ENCODE data around the gene SH3RF3.

The SH3RF3 gene

DNA sequence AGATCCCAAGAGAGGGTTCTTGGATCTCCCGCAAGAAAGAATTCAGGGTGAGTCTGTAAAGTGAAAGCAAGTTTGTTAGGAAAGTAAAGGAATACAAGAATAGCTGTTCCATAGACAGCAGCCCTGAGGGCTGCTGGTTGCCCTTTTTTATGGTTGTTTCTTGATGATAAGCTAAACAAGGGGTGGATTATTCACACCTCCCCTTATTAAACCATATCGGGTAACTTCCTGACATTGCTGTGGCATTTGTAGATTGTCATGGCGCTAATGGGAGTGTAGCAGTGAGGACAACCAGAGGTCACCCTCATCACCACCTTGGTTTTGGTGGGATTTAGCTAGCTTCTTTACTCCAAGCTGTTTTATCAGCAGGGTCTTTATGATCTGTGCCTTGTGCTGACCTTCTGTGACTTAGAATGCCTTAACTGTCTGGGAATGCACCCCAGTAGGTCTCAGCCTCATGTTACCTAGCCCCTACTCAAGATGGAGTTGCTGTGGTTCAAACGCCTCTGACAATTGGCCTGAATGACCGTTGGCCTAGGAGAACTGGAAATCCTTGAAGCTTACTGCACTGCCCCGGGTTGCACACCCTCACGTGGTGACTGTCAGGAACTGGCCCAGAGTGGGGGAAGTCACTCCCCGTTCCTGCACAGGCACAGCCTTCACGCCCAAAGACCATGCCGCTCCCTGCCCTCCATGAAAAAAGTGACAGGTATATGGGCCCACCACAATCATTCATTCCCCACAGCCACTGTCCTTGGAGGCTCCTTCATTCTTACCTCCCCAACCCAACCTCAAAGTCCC, 347.8 kb downstream of the SH3RF3 start:
- no peak for DNase-seq (ENCODE audit: low spot score)

DNA sequence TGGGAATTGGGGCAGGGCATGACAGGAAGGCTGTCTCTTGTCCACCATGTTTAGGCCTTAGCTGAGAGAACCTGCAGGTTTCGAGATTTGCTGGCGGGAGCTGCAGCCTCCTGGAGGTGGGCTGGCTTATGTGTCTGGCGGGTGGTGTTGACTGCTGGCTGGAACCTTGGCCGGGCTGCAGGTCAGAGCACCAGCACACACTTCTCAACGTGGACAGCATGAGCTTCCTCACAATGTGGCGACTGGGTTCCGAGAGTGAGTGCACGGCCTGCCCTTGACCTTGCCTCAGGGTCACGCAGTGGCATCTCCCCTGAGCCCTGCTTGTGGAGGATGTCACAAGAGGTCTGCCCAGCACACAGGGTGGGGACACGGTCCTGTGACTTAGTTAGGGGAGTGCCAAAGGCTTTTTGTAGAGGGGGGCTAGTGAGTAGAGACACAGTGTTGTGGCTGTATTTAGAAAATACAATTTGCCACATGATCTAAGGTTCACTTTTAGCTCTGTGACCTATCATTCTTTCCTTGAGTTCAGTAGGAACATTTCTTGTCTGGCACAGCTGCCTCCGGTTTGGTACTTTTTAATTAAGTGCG, 350.0 kb downstream of the SH3RF3 start:
- no peak for DNase-seq (ENCODE audit: low spot score)

DNA sequence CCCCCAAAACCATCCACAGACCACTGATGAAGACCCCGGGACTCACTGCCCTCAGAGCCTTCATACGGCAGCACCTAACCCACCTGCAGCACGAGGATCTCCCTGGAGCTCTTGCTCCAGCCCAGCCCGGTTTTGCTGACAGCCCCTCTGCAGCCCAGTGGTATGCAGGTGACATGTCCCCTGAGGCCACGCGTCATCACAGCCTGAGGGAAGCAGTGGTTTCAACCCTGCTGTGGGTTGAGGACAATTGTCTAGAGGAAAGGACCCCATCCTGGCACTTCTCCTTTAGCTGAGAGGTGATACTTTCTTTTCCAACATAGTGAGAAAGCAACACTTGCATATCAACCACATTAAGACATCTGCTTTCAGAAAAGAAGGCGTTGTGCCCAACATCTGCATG, 350.8 kb downstream of the SH3RF3 start:
- DNase-seq (ENCODE audit: low spot score), result no peak

DNA sequence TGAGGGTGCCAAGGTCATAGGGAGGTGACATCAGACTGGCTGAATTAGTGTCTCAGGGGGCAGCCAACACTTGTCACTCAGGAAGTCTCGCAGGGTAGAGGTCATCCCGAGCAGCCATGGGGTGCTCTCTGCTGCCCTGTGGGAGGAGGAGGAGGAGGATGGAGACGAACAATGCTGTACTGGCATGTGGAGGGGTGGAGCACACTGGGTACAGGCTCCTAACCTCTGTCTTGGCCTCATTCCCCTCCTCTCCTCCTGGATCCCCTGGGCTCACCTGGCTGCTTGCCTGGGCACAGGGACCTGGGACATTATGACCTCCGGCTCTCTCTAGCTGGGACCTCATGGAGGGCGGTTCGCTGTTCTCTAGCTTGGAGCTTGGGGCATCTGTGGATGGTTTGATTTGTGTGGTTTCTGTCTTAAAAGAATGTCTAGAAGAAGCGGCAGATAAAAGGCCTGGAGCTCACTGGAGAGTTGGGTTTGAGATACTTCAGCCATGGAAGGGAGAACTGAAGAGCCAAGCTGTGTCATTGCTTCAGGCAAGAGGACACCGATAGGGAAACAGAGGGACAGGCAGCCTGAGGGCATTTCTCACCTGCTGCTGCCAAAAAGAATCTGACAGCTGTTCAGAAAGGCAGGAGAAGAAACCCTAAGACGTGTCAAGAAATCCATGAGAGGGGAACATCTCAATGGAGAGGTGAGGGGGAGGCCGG, 351.6 kb downstream of the SH3RF3 start:
- no peak for DNase-seq (ENCODE audit: low spot score)

DNA sequence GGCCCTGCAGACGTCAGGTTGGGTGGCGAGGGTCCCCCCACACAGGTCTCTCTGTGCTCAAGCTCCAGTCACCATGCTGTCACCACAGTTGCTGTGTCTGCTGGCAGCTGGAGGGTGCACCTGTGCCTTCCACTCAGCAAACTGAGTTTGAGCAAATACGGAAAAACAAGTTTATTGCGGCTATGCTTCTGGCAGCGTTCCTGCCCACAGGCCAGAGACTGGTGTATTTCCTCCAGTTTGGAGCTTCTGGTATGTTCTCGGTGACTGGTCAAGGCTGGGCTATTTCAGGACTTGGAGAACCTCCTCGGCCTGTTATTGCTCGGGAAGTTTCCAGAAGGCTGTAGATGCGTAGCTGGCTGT, 352.2 kb downstream of the SH3RF3 start:
- no peak for DNase-seq (ENCODE audit: low spot score)

DNA sequence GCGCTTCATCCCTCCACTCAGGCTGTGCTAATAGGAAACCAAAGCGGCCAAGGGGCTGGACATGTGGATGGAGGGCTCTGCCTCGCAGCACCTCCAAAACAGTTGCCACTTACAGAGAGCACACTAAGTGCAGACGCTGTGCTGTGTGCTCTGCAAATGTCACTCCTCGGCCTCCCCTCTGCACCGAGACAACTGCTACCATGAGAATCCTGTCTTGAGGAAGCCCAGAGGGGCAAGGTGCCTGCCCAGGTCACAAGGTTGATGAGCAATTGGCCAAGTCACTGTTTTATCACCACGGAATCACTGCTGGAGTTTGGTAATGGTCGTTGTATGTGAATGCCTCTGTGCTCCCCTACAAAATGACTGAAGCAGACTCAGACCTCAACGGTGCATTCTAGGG, 352.6 kb downstream of the SH3RF3 start:
- DNase-seq (ENCODE audit: low spot score), result no peak

DNA sequence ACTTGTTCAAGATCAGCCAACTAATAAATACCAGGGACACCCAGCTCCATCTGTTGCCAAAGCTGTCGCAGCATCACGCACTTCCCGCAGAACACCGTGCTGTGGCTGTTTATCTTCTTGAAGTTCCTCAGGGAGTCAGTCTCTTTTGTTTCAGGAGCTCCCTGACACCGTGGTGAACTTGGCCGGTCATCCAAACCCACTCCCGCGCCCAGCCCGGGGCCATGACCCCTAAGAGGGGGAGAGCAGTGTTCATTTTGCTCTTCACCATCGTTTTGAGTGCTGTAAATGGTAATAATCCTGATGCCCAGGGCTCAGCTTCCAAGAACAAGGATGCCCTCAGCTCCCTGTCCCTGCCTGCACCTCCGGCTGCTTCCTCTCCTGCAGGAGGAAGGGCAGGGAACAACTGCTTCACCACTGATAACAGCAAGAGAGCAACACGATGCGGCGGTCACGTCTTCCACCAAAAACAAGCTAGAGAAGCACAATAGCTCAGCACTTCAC, 353.4 kb downstream of the SH3RF3 start:
- no peak for DNase-seq (ENCODE audit: low spot score)

DNA sequence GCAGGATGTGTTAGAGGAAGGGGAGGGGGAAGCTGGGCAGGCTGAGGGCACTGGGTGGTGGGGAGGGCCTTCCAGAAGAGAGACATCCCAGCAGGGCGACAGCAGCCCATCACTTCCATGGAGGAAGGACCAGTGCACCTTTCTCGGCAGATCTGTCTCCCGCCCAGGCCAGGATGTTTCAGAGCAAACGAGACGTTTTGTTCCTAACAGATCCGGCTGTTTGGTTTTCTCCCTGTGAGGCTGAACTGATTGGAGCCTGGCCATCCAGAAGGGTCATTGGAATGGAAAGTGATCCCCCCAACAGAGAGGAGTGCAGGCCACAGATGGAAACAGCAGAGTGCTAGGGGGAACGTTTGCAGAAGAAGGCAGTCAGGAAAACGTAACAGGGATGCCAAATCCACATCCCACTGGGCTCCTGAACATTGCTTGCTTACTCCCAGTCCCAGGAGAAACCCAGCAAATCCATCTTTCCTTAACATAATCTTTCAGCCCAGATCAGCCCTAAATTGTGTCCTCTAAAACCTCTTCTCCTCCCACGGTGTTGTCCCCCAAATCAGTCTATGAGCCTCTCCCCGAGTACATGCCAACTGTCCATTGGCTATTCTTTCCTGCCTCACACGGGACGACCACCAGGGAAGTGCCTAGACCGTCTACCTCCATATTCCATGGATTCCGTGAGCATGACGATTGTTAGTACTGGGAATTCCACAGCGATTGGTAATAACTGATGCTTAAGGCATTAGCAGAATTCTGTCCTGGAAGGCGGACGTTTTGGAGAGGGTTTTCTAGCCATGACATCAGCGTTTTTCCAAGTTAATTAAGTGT, 357.9 kb downstream of the SH3RF3 start:
- DNase-seq (ENCODE audit: low spot score), result no peak

DNA sequence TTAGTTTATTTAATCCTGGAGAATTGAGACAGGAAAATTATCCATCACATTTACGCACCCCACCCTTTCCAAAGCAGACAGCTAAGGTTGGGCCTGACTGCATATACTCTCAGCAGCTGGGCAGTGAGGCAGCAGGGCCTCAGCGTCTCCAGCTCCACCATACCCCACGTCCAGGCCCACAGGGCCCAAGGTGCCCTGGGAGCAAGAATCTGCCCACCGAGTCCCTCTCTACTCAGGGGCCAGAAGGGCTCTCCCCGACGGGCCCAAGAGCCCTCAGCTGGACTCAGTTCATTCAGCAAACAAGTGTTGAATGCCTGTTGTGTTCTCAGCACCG, 358.5 kb downstream of the SH3RF3 start:
- no peak for DNase-seq (ENCODE audit: low spot score)

DNA sequence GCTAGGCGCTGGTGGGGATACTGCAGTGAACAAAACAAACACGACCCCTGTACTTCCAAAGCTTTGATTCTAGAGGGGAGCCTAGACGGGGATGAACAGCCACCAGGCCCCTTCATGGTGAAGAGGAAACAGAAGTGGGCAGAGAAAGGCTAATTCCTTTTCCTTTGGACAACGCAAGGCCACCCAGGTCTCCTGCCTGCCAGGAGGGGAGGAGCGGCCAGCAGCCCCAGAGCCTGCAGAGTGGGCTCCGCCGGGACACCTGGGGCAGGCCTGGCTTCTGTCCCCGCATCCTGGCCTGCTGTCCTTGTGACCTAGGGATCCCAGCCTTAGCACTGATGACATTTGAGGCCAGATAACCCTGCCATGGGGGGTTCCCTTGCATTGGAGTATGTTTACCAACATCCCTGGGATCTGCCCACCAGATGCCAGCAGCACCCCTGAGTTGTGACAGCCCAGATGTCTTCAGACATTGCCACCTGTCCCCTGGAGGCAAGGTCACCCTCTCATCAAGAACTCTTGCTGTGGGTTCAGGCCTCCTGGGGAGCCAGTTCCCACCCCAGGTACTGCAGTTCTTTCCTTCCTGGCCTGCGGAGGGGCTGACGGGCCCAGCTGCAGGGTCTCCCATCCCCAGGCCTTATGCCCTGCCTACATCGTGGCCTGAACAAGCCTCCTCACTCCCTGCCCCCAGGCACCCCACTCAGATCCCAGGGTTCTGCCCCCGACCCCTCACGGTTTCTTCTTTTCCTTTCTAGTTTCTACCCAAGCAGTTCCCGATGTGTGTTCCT, 359.1 kb downstream of the SH3RF3 start:
- no peak for DNase-seq (ENCODE audit: low spot score)

DNA sequence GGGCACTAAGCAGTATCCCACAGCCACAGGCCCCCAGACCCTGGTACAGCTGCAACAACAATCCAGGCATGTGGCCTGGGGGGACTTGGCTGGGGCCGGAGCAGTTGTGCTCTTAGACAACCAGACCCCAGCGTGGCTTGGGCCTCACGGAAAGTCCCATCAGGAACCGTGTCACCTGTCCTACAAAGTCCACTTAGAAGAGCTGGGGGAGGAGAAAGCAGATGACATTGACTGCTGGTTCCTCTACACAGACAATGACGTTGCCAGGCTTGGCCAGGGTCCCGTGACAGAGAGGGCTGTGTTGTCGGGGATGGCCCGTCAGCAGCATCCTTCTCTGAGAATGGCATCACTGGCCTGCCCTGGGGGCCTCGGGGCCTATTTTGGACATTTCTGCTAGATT, 360.3 kb downstream of the SH3RF3 start:
- DNase-seq (ENCODE audit: low spot score), result no peak

- no peak for DNase-seq (ENCODE audit: low spot score)
Measured at GRCh38 chr2:109493176-109493935, 364.4 kb downstream of the SH3RF3 start.

GRCh38 chr2:109494351-109494750, 365.3 kb downstream of the SH3RF3 start:
- no peak for DNase-seq (ENCODE audit: low spot score)

GRCh38 chr2:109497463-109497862, 368.5 kb downstream of the SH3RF3 start:
- no peak for DNase-seq (ENCODE audit: low spot score)

- DNase-seq (ENCODE audit: low spot score), result no peak
Measured at GRCh38 chr2:109497911-109498870, 369.2 kb downstream of the SH3RF3 start.

- no peak for DNase-seq (ENCODE audit: low spot score)
Measured at GRCh38 chr2:109498906-109499305, 369.9 kb downstream of the SH3RF3 start.

- DNase-seq (ENCODE audit: low spot score), result no peak
Measured at GRCh38 chr2:109499566-109499965, 370.6 kb downstream of the SH3RF3 start.

GRCh38 chr2:109500910-109501309, 371.9 kb downstream of the SH3RF3 start:
- DNase-seq (ENCODE audit: low spot score), result no peak

DNA sequence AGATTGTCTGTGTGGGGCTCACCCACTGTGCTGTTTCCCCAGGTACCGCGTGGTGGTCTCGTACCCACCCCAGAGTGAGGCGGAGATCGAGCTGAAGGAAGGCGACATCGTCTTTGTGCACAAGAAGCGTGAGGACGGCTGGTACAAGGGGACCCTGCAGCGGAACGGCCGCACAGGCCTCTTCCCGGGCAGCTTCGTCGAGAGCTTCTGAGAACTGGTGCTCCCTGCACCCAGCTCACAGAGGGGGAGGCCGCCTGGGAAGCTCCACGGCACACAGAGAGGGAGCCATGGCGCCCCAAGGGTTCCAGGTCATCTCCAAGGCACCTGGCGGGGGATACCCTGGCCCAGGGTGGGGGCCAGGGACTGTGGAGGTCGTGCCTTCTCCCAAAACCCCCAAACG, 372.5 kb downstream of the SH3RF3 start:
- DNase-seq (ENCODE audit: low spot score), result no peak

- no peak for DNase-seq (ENCODE audit: low spot score)
Measured at GRCh38 chr2:109503191-109503590, 374.2 kb downstream of the SH3RF3 start.

Data from LoVo (cell line).